Fibroblast of pulmonary artery (primary cell): ENCODE data around the gene TRIM29.

Experiments
- DNase-seq: peaks from one replicate; pipeline ENCODE4 v3.0.0-alpha.2; 2010; ENCODE audit warnings: low read depth
- H3K4me3 ChIP-seq: replicated peaks from 2 replicates; pipeline ENCODE4 v1.5.1; 2011; ENCODE audit warnings: low read depth, mild to moderate bottlenecking, control low read depth, low read length, moderate library complexity
- CTCF ChIP-seq: IDR thresholded peaks from 2 replicates; pipeline ENCODE4 v1.5.1; 2011; ENCODE audit warnings: mild to moderate bottlenecking, control low read depth, low read length, inconsistent platforms; ENCODE audit errors: missing control alignments

Gene TRIM29

GRCh38 chr11:120135838-120136237 is 2.1 kb downstream of the TRIM29 start:
- H3K4me3 ChIP-seq = no peak overlapping the region
- no peak for DNase-seq
- no peak for TF ChIP-seq CTCF

- TF ChIP-seq CTCF = no peak
- DNase-seq = no peak
- no peak overlapping the region for H3K4me3 ChIP-seq
Measured at GRCh38 chr11:120134931-120135228, 3.0 kb downstream of the TRIM29 start.

- H3K4me3 ChIP-seq = no peak overlapping the region
Measured at GRCh38 chr11:120134106-120134930, 3.6 kb downstream of the TRIM29 start.

GRCh38 chr11:120133216-120134105 is 4.5 kb downstream of the TRIM29 start:
- no peak for DNase-seq
- TF ChIP-seq CTCF = no peak
- H3K4me3 ChIP-seq = no peak overlapping the region

More at GRCh38 chr11:120134106-120134930, 3.6 kb downstream of the TRIM29 start:
- no peak for TF ChIP-seq CTCF
- no peak for DNase-seq

GRCh38 chr11:120132645-120133185 is 5.2 kb downstream of the TRIM29 start:
- H3K4me3 ChIP-seq = no peak overlapping the region
- no peak for TF ChIP-seq CTCF
- no peak for DNase-seq

GRCh38 chr11:120131941-120132644 is 5.8 kb downstream of the TRIM29 start:
- no peak overlapping the region for H3K4me3 ChIP-seq
- DNase-seq = no peak
- TF ChIP-seq CTCF = no peak
